ENCODE data around the gene TRAF3. TPM values are rescaled to one million over a fixed set of nuclear protein-coding genes. Genes with fewer than 3 reads are reported as not detected.

The TRAF3 gene
- total and polyA plus RNA-seq, 4 donors: 2.1 to 12.0 (median 5.2) TPM

- no peak for DNase-seq (ENCODE audit: low spot score)
- Histone ChIP-seq H3K4me1 (ENCODE audit: control insufficient read depth in 4 of 4, insufficient read depth in 4 of 4, low read length in 3 of 4) (peaks cover 15 to 47% (median 37%) of the 10 kb centered on the region in 4 donors), H3K27ac (ENCODE audit: low read depth in 1 of 2, low read length in 2 of 2) (peak overlapping the region; percentile 49 to 55), H3K36me3 (ENCODE audit: control insufficient read depth in 4 of 4, insufficient read depth in 3 of 4, low read depth in 1 of 4, low read length in 3 of 4) (peaks cover 2 to 10% (median 5%) of the 10 kb centered on the region in 4 donors), H3K9me3 (ENCODE audit: control insufficient read depth in 4 of 4, low read length in 3 of 4) (no peaks in the 10 kb centered on the region), H3K27me3 (ENCODE audit: control insufficient read depth in 4 of 4, insufficient read depth in 4 of 4, low read length in 3 of 4) (no peaks in the 10 kb centered on the region), H3K4me3 (ENCODE audit: low read depth in 1 of 3, low read length in 3 of 3) (no peak overlapping the region), H3K9ac (ENCODE audit: low read depth in 1 of 2, low read length in 2 of 2) (no peak overlapping the region)
- WGBS: 52% methylated on average over 5 of the region's 5 CpGs
- TF ChIP-seq FOXA2 (IDR thresholded peaks at IDR 0.05) (no peak), FOXA1 (IDR thresholded peaks at IDR 0.05) (no peak), GABPA (IDR thresholded peaks at IDR 0.05 in 1 of 2, conservative IDR thresholded peaks at IDR 0.05 in 1 of 2) (no peak), ZBTB33 (IDR thresholded peaks at IDR 0.05) (peak; percentile 45), HNF4A (conservative IDR thresholded peaks at IDR 0.05) (peak; percentile 42 to 70), EGR1 (IDR thresholded peaks at IDR 0.05; ENCODE audit: low read depth in 2 of 2) (no peak), CTCF (IDR thresholded peaks at IDR 0.05; ENCODE audit: low read depth, low read length, missing input control) (no peak), RXRA (IDR thresholded peaks at IDR 0.05) (peak; percentile 60 to 86), JUND (IDR thresholded peaks at IDR 0.05) (no peak), SP1 (IDR thresholded peaks at IDR 0.05) (peak; percentile 57), HNF4G (IDR thresholded peaks at IDR 0.05) (no peak), MAX (IDR thresholded peaks at IDR 0.05) (peak; percentile 42), ATF3 (IDR thresholded peaks at IDR 0.05) (no peak), YY1 (IDR thresholded peaks at IDR 0.05) (no peak), TAF1 (conservative IDR thresholded peaks at IDR 0.05) (no peak), REST (IDR thresholded peaks at IDR 0.05) (no peak), RAD21 (IDR thresholded peaks at IDR 0.05) (peak in 1 of 2 donors; percentile 25), NR2F2 (IDR thresholded peaks at IDR 0.05) (no peak)
Measured at GRCh38 chr14:102872020-102872419, 94.8 kb downstream of the TRAF3 start.

Data from liver (tissue), 9 donors.